BJ (cell line): ENCODE measurements around the gene SH3RF3. TPM values are rescaled to one million over a fixed set of nuclear protein-coding genes. Genes with fewer than 3 reads are reported as not detected.

Experiments used
- CTCF ChIA-PET: fragments of 350-600 bp; formaldehyde crosslinking; extraction: SDS; loops from one replicate; lab custom pipeline; 2021; ENCODE audit warnings: antibody characterized with exemption, inconsistent platforms; lab: Yijun Ruan, JAX
- POLR2A ChIA-PET: fragments of 300-600 bp; sonication (Branson Sonifier 250); formaldehyde crosslinking; extraction: SDS; loops from one replicate; lab custom pipeline; 2021; ENCODE audit warnings: antibody characterized with exemption; lab: Charles Lee
- DNase-seq: peaks from one replicate; pipeline ENCODE4 v3.0.0-alpha.2; 2011; ENCODE audit warnings: low read depth
- H3K27me3 ChIP-seq: 2 replicates; pipeline ENCODE4 v1.6.0; 2011; ENCODE audit warnings: low read length; ENCODE audit not compliant: control insufficient read depth, insufficient read depth
- H3K36me3 ChIP-seq: 2 replicates; pipeline ENCODE4 v1.5.1; 2011; ENCODE audit warnings: low read length; ENCODE audit not compliant: control insufficient read depth, insufficient read depth
- H3K4me3 ChIP-seq: 2 replicates; pipeline ENCODE4 v1.5.1; 2011; ENCODE audit warnings: low read depth, mild to moderate bottlenecking, control low read depth, low read length
- CTCF ChIP-seq: IDR thresholded peaks from 2 replicates; pipeline ENCODE4 v1.5.1; 2011; ENCODE audit warnings: low read depth, mild to moderate bottlenecking, control low read depth, inconsistent platforms, low read length, moderate library complexity; ENCODE audit not compliant: insufficient read depth
- polyA plus RNA-seq: library from polyadenylated mRNA; depleted of rRNA; stranded (reverse); fragments of >200 nt; gene quantifications from 2 replicates; pipeline ENCODE4 v1.2.3, GENCODE V29; 2011

SH3RF3 gene
- polyA plus RNA-seq, 1 experiment = 3.6 TPM

GRCh38 chr2:109247812-109248211 lies 118.8 kb downstream of the SH3RF3 start:
- Histone ChIP-seq H3K27me3 (no peaks in the 10 kb centered on the region), H3K4me3 (no peak overlapping the region), H3K36me3 (no peaks in the 10 kb centered on the region)
- no peak for DNase-seq
- TF ChIP-seq CTCF = no peak
- CTCF ChIA-PET = no interaction called here
- POLR2A ChIA-PET = no interaction called here

GRCh38 chr2:109248590-109248989 lies 119.6 kb downstream of the SH3RF3 start:
- CTCF ChIA-PET = no interaction called here
- no peak for DNase-seq
- Histone ChIP-seq H3K36me3 (no peaks in the 10 kb centered on the region), H3K4me3 (no peak overlapping the region), H3K27me3 (no peaks in the 10 kb centered on the region)
- TF ChIP-seq CTCF = no peak
- POLR2A ChIA-PET = no interaction called here

GRCh38 chr2:109253217-109253616 lies 124.2 kb downstream of the SH3RF3 start:
- ChIA-PET CTCF (interaction anchor here (1.1 kb wide), 1 partner anchor 10 kb away, joined by 5 read pairs; no protein-coding TSS in a partner anchor), POLR2A (no interaction called here)
- Histone ChIP-seq H3K36me3 (no peaks in the 10 kb centered on the region), H3K27me3 (no peaks in the 10 kb centered on the region; the same call in 1 of the 2 replicates), H3K4me3 (no peak overlapping the region)
- DNase-seq = no peak
- TF ChIP-seq CTCF = no peak

GRCh38 chr2:109254174-109254904 lies 125.3 kb downstream of the SH3RF3 start:
- Histone ChIP-seq H3K27me3 (no peaks in the 10 kb centered on the region; the same call in 1 of the 2 replicates), H3K4me3 (no peak overlapping the region), H3K36me3 (no peaks in the 10 kb centered on the region)
- no peak for DNase-seq
- CTCF ChIA-PET = no interaction called here
- POLR2A ChIA-PET = no interaction called here
- TF ChIP-seq CTCF = no peak

- DNase-seq = no peak
- POLR2A ChIA-PET = no interaction called here
- Histone ChIP-seq H3K27me3 (no peaks in the 10 kb centered on the region; the same call in 1 of the 2 replicates), H3K4me3 (no peak overlapping the region), H3K36me3 (no peaks in the 10 kb centered on the region)
- CTCF ChIA-PET = no interaction called here
- TF ChIP-seq CTCF = no peak
Observed at GRCh38 chr2:109255654-109256053, 126.6 kb downstream of the SH3RF3 start.
